Bronchial epithelial cell (primary cell): Measurements from ENCODE around the gene C16orf90. TPM values are rescaled to one million over a fixed set of nuclear protein-coding genes. Genes with fewer than 3 reads are reported as not detected.

Experiments used
- DNase-seq: peaks from one replicate; pipeline ENCODE4 v3.0.0-alpha.2; 2010; ENCODE audit warnings: low read depth
- FAIRE-seq: peaks from 2 replicates; lab custom pipeline; 2011; peaks lifted over from hg19 to GRCh38; lab: Jason Lieb, UNC
- H3K27me3 ChIP-seq: 2 replicates; pipeline ENCODE4 v1.5.1; 2011; ENCODE audit warnings: low read length; ENCODE audit not compliant: control insufficient read depth, insufficient read depth
- H3K36me3 ChIP-seq: 2 replicates; pipeline ENCODE4 v1.5.1; 2011; ENCODE audit warnings: low read length; ENCODE audit not compliant: control insufficient read depth, insufficient read depth
- H3K4me3 ChIP-seq: 2 replicates; pipeline ENCODE4 v1.5.1; 2011; ENCODE audit warnings: mild to moderate bottlenecking, low read depth, low read length, control low read depth
- CTCF ChIP-seq: IDR thresholded peaks from 2 replicates; pipeline ENCODE4 v1.5.1; 2011; ENCODE audit warnings: mild to moderate bottlenecking, moderate library complexity, low read length, control low read depth, inconsistent platforms; ENCODE audit not compliant: insufficient read depth, severe bottlenecking
- total RNA-seq: library from RNA; depleted of rRNA; stranded (reverse); fragments of >200 nt; gene quantifications from 2 replicates; pipeline ENCODE4 v1.2.1, GENCODE V29; 2014

C16orf90 gene
- total RNA-seq, 1 donor from 2014 or later, result not detected

- no peak for FAIRE-seq
- Histone ChIP-seq H3K36me3 (peaks cover 30% of the 10 kb centered on the region), H3K27me3 (no peaks in the 10 kb centered on the region), H3K4me3 (no peak overlapping the region)
- DNase-seq, result no peak
- no peak for TF ChIP-seq CTCF
Measured at GRCh38 chr16:3486506-3487215, 8.6 kb downstream of the C16orf90 start.

DNA sequence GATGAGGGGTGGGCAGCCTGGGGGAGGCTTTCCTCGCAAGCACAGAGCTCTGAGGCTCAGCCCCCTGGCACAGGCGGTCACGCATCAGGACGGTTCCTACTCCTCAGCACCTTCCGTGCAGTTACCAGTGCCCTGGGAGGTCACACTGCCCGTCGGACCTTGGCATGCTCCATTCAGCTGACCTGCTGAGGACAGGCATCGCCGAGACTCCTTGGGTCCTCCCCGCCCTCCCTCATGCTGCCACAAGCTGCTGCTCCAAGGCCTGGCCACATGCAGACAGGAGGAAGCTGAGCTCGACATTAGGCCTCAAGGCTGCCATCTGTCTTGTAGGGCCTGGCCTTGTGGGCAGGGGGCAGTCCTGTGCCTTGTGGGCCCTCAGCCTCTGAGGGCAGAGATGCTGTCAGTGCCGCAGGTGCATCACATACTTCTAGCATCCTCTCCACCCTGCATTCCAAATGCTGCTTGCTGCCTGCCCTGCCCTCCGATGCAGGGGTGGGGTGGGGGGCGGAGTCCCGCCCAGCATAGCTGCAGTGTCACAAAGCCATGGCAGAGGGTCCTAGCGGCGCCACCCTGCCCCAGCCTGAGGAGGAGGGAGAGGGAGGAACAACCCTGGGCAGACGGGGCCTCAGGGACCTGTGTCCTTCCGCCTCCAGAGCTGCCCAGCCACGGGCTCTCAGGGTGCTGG, 9.3 kb downstream of the C16orf90 start:
- no peak for TF ChIP-seq CTCF
- Histone ChIP-seq H3K27me3 (no peaks in the 10 kb centered on the region), H3K4me3 (no peak overlapping the region), H3K36me3 (peaks cover 32% of the 10 kb centered on the region)
- no peak for FAIRE-seq
- DNase-seq, result no peak

- DNase-seq (no peak), FAIRE-seq (no peak)
- no peak for TF ChIP-seq CTCF
- Histone ChIP-seq H3K36me3 (peaks cover 32% of the 10 kb centered on the region), H3K4me3 (no peak overlapping the region), H3K27me3 (no peaks in the 10 kb centered on the region)
Measured at GRCh38 chr16:3485097-3485745, 10.1 kb downstream of the C16orf90 start.

DNA sequence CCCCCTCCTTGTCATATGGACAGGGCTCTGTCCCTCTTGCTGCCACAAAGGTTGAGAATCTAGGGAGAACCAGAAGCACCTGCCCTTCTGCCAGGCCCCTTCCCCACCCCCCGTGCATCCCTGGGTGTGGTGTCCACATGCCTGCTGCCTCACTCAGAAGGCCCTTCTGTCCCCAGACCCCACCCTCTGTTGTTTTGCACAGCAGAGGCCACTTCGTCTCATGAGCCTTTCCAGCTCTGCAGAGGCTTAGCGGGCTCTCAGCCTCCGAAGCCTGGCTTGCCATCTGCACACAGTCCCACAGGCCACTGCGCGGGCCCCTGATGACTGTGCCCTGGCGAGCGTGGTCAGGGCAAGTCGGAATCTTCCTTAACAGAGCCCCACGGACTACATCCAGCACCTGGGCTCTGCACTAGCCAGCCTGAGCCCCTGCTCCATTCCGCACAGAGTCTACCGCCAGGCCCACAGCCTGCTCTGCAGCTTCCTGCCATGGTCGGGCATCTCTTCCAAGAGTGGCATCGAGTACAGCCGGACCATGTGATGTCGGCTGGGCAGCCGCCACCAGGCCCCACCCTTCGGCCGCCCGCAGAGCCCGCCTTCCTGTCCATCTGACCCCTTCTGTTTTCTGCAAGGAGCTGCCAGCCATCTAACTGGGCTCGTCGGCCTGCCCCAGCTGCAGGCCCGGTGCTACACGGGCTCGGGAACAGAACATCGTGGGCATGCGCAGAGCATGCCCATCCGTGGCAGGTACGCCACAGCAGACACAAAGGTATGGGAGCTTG, 10.8 kb downstream of the C16orf90 start:
- DNase-seq (no peak), FAIRE-seq (no peak)
- H3K36me3 ChIP-seq, result peaks cover 37% of the 10 kb centered on the region
- no peak overlapping the region for H3K4me3 ChIP-seq
- TF ChIP-seq CTCF, result no peak
- no peaks in the 10 kb centered on the region for H3K27me3 ChIP-seq

DNA sequence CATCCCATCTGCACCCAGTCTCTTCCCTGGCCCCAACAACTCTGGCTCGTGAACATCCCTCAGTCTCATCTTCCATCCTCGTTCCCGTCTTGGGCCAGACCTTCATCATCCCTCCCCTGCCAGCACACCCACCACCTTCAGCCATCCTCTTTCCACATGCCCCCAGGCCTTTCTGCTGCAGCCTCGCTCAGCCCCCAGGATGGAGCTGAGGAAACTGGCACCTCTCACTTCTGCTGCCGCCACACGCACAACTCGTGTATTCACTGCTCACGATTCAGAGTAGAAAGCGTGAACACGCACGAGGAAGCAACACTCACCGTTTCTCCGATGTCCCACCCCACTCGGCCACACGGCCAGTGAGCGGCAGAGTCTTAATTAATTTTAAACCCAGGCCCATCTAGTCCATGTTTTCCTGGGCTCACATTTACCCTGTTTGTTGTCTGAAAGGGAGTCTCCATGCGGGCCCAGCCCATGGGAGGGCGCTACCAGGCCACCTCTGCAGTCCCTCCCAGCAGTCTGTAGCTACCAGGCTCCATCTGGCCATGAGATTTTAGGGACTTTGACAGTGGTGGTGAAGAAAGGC, 12.5 kb downstream of the C16orf90 start:
- Histone ChIP-seq H3K27me3 (no peaks in the 10 kb centered on the region), H3K36me3 (peaks cover 45% of the 10 kb centered on the region), H3K4me3 (no peak overlapping the region)
- TF ChIP-seq CTCF, result no peak
- no peak for DNase-seq
- FAIRE-seq, result no peak
